HG02798 (cell line): ENCODE data around the gene CACNA1D.

Experiments used
- ATAC-seq: cut with Tn5 transposase; IDR thresholded peaks from one replicate; pipeline ENCODE4 v1.9.1; 2021; ENCODE audit warnings: mild to moderate bottlenecking; ENCODE audit not compliant: unreplicated experiment, poor library complexity

CACNA1D gene

DNA sequence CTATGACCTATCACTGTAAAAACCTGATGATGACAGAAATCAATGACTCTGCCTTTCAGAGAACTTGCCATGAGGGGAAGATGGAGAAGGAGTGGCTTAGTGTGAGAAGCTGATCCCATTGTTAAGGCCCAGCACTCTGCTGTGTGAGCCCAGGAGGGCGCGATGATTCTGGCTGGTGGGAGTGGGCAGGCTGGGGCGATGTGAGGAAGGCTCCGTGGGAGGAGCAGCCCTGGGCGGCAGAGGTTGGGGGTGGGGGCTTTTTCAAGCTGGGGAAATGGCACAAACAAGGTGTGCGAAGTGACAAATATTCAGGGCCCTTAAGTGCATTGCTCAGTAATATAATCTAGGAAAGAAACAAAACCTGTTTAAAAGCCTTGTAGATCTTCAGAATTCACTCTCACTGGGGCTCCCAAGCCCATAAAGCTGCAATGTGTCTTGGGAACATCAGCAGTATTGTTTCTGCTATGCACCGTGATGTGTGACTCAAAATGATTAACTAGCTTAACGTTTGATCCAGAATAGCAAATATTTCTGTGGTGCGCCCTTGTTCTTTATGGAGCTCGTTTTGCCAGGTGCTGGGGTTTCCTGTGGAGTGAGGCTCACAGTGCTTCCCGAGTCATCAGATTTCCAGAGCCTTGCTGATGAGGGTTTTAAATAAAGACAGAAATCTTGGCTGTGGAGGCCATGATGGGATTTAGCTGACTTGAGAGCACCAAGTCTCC lies 210.8 kb downstream of the CACNA1D start:
- no peak for ATAC-seq

DNA sequence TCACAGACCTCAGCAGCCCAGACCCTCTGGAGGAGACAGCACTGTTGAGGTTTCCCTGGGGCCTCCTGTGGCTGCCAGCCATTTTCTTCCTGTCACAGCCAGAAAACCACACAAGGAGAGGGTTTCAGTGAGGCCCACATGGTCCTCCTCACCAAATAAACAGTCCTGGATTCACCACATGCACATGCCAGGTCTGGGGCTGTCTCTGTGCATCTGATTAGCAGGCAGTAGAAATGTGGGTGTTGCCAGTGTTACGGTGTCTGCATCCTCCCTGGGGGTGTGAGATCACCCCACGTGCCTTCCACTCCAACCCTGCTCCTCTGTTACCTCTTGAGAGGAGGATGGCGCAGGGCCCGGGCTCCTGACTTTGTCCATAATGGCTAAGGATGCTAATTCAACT lies 211.4 kb downstream of the CACNA1D start:
- ATAC-seq: no peak

DNA sequence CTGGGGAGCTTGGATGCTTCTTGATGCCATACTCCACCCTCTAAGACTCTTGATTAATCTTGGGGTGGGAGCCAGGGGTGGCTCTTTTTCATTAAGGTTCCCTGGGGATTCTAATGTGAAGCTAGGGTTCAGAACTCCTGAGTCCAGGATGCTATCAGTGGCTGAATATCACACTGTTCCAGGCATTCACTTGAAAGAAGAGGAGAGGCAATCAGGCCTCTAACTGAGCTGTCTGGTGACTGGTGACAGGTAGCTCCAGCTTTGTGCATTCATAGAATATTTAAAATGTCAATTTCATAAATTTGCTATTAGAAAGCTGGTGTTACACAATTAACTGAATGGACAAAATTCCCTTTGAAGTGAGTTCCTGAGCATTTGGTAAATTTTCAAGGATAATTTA lies 212.8 kb downstream of the CACNA1D start:
- ATAC-seq: no peak

DNA sequence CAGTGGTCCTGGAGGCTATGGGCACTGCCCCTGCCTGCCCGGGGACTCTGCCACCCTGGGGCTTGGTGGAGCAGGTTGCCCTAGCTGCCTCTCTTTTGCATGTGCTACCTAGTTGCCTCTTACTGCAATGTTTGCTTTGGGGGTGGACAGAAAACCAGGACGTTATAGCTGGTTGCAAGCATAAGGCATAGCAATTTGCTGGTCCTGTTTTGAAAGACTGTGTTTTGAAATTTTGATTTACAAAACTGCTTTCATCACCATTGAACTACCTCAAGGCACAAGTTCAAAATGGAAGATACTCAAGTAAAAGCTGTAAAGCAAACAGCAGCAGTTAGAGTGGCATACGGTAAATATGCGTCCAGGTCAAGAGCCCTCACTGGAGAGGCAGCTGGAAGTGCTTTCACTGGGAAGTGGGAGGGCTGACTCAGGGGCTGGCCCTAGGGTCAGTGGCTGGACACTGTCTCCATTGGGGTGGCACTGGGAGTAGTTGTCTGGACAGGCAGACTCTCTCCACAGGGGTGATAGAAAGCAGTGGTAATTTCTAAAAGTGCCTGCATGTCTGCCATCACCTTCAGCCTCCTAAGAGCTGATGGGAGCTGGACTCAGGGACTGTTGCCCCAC lies 213.7 kb downstream of the CACNA1D start:
- ATAC-seq: no peak

DNA sequence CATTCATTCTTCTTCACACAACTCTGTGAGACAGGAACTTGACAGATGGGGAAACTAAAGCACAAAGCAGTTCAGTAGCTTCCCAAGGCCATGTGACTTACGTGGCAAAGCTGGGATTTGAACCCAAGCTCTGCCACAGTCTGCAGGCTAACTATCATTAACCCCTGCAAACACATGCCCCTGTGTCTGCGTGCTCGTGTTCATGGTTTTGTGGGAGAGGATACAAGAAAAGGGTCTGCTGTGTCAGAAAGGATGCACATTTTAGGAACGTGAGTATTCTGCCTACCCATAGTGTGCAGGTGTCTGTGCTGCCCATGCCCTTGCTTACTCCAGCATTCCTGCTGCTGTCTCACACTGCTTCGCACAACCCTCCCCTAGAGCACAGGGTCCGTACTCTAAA lies 214.8 kb downstream of the CACNA1D start:
- ATAC-seq: no peak

DNA sequence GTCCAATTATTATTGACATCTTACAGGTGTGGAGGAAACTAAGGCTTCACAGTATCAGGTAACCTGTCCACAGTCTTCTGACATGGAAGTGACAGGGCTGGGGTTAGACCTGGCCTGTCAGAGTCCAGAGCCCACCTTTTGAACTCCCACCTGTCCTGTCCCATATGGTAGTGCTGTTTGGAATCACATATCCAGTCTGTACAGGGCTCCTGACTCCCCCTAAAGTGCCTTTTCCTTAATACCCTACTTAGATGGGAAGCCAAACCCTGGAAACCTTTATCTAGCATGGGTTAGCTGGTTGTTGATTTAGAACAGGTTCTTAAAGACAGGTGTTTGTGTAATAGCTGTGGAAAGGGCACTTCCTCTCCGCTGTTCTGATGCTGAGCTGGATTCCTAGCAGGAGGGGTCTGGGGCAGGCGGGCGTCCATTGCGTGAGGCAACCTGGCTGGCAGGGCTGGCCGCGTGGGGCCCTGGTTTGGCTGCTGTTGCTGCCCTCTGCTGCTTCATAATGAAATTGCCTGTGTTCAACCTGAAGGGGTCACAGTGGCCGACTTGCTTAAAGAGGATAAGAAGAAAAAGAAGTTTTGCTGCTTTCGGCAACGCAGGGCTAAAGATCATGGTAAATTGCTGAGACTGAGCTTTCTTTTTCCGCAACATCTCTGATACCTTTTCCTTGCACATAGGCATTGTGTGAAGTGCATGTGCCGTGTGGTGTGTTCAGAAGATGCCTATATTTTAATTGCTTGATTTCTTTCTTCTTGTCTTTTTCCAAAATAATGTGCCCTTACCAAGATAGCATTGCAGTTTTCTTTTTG lies 215.7 kb downstream of the CACNA1D start:
- peak; percentile 70 for ATAC-seq

DNA sequence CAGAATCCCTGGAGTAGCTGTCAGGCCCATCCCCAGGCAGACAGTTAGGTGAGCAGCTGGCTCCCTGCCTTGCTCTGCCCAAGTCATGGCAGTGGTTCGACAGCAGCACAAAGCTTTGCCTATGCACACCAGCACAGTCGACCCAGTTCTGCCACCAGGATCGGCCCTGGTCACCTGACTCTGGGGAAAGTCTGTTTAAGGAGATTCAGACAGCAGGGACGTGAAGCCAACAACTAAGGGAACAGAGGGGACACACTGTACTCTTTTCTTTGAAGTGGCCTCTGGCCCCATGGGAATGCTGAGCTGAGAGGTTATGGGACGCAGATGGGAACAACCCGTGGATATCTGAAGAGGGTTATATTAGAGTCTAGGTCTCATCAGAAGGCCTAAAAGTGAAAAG lies 217.0 kb downstream of the CACNA1D start:
- no peak for ATAC-seq

DNA sequence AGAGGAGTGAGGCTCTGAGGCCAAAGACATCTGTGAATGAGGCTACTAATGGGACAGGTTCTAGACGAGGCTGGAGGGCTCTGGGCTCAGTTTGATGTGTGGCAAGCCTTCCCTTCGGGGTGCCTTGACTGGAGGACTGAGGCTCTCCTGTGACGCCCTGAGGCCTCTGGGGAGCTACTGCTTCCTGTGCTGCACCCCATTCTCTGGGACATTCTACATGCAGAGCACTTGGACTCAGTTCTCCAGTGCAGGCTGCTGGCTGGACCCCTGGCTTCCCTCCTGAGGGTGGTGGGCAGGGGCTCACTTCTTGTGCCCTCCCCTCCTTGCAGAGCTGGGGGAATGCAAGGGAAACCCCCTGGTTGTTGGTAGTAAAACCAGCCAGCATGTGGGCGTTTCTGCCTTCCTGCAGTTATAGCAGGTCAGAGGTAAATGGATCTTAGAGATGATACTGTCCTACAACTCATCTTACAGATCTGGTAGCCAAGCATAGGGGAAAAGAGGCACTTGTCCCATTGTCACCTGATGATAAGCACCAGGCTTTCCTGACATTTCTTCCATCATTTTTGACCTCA lies 218.5 kb downstream of the CACNA1D start:
- peak; percentile 41 for ATAC-seq

DNA sequence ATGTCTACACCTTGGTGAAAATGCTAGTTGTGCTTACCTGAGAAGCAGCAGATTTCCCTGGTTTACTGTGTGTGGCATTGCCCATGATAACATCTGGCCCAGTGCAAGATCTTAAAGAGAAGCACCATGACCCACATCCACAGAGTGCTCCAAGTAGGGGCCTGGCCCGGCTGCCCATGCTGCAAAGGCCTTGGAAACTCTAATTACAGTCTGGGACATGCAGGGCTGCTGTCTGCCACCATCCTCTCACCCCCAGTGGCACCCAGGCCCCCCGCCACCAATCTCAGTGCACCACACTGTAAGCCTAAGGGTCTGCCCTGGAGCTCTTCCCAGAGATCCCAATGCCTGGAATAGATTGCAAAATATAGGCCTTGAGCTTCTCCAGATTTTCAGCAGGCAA lies 219.2 kb downstream of the CACNA1D start:
- no peak for ATAC-seq

DNA sequence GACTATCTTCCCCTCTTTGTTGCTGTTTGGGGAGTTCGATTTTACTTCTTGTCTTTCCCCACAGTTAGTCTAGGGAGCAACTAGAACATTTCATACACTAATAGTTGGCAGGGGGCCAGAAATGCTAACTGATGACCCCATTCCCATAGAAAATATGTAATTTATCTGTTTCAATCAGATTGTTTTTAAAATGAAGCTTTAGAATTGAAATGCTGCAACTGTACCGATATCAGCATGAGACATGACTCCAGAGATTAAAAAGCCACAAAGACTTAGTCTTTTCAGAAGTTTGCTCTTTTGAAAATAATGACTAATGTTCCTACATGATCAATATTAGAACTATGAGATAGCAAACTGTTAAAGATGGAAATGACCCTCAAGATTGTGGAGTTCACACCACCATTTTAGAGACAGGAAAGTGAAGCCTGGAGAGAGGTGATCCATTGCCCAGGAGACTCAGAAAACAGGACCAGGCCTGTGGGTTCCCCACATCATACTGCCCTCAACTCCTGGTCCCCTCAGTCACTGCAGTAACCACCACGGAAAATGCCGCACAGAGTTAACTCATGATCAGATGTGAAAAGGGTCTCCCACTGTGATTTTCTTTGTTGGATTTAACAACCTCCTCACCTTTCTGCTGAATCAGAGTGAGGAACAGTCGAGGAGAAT lies 221.5 kb downstream of the CACNA1D start:
- ATAC-seq: no peak

DNA sequence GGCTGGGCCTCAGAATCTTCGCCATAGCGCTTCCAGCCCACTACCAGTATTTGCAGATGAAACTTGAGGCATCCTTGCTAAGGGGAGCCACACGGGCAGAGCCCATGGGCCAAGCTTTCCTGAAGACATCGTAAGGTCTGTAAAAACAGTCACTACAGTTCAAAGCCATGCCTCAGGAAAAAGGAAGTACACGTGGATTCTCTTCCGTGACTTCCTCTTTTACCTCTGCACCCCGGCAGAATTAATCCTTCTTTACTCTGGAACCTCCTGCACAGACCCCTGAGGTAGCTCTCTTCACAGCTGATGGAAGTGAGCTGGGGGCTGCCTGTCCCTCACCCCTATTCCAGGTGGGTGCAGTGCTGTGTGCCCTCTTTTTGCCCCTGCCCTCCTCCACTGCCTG lies 222.6 kb downstream of the CACNA1D start:
- ATAC-seq: no peak

DNA sequence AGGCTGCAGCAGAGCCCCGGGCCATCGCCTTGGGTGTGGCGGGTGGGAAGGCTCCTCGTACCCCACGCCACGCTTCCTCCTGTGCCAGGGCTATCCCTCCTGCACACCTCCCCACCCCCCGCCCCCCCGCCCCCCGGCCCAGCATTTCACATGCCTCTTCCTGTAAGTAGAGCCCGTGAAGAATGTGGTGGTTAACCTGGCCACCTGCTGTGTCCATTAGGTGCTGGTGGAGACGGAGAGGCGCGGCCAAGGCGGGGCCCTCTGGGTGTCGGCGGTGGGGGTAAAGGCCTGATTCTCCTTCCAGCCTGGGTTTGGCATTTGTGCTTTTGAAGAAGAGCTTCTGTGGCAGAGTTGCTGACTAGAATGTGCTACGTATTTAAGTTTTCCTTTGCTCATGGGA lies 224.1 kb downstream of the CACNA1D start:
- no peak for ATAC-seq

DNA sequence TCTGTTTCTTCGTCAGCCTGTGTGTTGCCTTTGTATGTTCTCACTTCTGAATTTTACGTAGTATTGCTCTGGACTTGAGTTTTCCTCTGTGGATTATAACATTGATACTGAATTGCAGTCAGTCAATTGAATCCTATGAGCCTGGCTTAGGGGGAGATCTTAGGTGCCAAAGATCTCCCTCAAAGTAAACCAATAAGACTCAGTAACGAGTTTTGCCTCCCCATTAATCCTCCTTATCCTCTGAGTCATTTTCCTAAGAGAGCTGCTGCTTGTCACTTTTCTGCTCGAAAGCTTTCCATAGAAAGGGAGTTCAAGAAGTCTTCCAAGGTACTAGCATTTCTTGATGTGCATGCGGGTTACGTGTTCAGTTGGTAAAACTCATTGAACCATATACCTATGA lies 225.4 kb downstream of the CACNA1D start:
- ATAC-seq: no peak

DNA sequence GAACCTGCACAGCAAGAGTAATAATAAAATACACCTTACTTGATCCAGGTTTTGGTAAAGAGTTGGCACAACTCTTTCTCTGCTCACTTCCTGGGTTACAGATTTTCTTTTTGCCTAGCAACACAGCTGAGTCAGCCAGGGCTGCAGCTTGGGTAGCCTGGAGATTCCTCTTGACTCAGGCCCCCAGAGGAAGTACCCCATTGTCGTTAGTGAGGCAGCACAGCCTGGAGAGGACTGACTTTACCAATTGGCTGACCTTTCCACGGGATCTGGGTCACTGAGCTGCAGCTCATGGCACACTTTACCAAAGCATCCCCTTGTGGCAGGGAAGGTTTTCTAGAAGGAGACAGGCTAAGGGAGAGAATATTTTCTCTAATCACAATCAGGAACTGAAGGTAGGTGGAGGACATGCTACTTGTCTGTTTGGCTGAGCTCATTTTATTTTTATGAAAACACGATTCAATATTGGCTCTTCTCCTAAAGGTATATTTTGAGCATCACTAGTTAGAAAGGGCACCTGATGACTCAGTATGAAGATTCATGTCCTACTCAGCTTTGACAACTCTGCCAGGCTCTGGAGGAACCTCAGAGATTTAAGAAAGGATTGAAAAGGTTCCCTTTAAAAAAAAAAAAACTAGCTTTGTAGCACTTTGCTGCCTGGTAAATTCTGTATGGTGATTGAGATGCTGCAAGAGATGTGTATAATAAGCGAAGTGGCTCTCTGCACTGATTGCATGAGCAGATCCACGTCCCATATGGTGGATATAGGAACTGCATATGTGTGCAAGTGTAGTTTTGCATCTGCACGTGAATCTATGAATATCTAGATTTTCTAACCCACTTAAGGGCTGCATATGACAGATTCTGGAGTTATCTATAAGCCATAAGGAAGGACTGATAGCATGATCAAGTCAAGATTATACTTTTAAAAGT lies 227.0 kb downstream of the CACNA1D start:
- ATAC-seq: no peak

DNA sequence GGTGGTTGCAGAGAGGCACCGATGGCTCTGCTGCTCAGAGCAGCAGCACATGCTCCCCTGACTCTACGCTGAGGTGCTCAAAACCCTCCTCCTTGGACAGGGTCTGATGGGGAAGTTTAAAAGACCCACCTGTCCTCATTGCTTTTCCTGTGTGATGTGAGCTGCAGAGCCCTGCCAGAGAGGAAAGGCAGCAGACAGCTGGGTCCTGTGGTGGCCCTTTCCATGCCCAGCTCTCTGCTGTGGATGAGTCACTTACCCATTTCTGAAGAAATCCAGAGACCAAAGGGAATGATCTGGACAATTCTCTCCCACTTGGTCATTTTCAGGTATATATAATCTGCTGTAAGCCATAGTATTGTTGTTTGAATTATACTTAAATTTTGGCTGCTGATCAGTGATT lies 230.2 kb downstream of the CACNA1D start:
- no peak for ATAC-seq

DNA sequence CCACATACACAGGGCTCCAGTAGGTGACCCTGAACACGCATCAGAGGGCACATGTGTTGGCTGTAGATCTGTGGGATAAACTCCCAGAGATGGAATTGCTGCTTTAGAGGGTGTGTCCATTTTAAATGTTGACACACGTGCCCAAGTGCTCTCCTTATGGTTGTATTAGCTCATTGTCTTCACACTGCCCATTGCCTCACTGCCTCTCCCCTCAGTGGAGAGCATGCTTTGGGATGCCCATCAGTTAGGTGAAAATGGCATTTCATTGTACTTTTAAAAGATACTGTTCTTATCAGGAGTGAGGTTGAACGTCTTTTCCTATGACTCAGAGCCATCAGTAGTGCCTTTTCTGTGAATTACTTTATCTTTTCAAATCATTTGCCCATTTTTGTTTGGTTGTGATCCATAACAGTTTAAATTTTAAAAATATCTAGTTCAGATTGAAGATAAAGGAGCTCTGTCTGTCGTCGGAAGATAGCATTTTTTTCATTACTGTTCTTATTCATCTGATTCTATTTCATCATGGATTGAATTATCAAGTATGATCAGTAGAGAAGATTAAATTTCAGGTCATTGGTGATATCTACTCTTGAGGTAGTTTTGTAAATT lies 231.1 kb downstream of the CACNA1D start:
- no peak for ATAC-seq

DNA sequence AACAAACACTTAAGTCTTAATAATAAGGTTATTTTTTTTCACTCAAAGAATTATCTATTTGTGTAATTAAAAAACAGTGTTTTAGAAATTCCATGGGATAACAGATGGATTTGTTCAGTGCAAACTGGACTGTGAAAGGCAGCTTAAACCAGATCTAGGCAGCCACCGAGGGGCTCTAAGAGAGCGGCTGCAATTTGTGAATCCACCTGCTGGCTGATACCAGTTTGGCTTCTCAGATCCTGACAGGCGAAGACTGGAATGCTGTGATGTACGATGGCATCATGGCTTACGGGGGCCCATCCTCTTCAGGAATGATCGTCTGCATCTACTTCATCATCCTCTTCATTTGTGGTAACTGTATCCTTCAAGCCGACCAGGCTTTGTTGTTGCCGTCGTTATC lies 232.2 kb downstream of the CACNA1D start:
- ATAC-seq: no peak

DNA sequence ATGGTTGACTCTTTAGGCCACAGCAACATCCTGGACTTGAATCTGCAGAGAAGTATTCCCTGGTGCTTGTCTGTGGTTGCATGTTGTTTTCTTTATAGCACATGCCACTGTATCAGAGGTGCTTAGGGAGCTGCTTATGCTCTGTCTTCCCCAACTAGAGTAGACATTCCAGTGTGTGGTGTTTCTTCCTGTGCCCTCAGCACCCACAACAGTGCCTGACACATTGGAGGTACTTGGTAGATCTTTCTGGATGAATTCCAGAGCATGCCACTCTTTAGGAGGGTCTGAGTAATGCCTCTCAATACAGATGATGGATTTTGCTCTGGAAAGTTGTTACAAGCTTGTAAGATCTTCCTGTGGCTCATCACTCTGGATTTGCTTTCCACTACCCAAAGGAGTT lies 234.2 kb downstream of the CACNA1D start:
- no peak for ATAC-seq

DNA sequence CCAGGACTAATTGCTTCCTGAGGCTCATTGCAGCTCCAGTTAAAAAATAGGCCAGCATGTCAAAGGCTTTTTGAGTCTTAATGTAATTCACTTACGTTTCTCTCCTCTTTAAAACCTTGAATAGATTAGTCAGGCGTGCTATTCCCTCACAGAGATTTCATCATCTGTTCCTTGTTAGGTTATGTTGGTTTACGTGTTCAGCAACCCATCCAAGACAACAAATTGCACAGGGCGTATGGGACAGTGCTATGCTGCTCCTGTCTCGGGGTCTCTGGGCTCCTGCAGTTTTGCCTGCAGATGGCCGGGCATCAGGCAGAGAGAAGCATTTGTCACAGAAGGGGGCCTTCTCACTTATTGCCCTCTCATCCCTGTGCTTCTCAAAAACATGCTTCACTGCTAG lies 234.7 kb downstream of the CACNA1D start:
- ATAC-seq: no peak
